GM23338 (cell line): ENCODE results near the gene CD180. TPM values are rescaled to one million over a fixed set of nuclear protein-coding genes. Genes with fewer than 3 reads are reported as not detected.

ENCODE experiments used
- ATAC-seq: fragments of 200-7000 bp; cut with Tn5 transposase; 3 replicates; pipeline ENCODE4 v1.9.1; 2020
- DNase-seq: peaks from one replicate; pipeline ENCODE4 v3.0.0-alpha.2; 2015; ENCODE audit warnings: low spot score
- H2AFZ ChIP-seq: fragments of 200-600 bp; sonication (generic); 2 replicates; pipeline ENCODE4 v1.8.0; 2016; ENCODE audit warnings: antibody characterized with exemption, mild to moderate bottlenecking, moderate library complexity
- H3F3A ChIP-seq: fragments of 200-600 bp; sonication (generic); replicated peaks from 2 replicates; pipeline ENCODE4 v1.8.0; 2017; ENCODE audit warnings: antibody characterized with exemption, mixed run types, low read depth
- H3K27ac ChIP-seq: fragments of 200-600 bp; sonication (generic); 2 replicates; pipeline ENCODE4 v1.6.1; 2016; ENCODE audit warnings: low read depth
- H3K27me3 ChIP-seq: fragments of 200-600 bp; sonication (generic); 2 replicates; pipeline ENCODE4 v1.8.0; 2016; ENCODE audit warnings: mild to moderate bottlenecking, mixed run types, moderate library complexity; ENCODE audit not compliant: insufficient read depth
- H3K36me3 ChIP-seq: fragments of 200-600 bp; sonication (generic); 2 replicates; pipeline ENCODE4 v1.8.0; 2016; ENCODE audit warnings: mild to moderate bottlenecking; ENCODE audit not compliant: insufficient read depth
- H3K4me1 ChIP-seq: fragments of 200-600 bp; sonication (generic); 2 replicates; pipeline ENCODE4 v1.8.0; 2016; ENCODE audit warnings: mild to moderate bottlenecking, moderate library complexity; ENCODE audit not compliant: insufficient read depth
- H3K4me2 ChIP-seq: fragments of 200-600 bp; sonication (generic); 2 replicates; pipeline ENCODE4 v1.7.1; 2017; ENCODE audit warnings: mixed run types
- H3K4me3 ChIP-seq: fragments of 200-600 bp; sonication (generic); 2 replicates; pipeline ENCODE4 v1.6.1; 2016; ENCODE audit warnings: mixed run types
- H3K79me2 ChIP-seq: fragments of 200-600 bp; sonication (generic); replicated peaks from 2 replicates; pipeline ENCODE4 v1.8.0; 2017; ENCODE audit warnings: mild to moderate bottlenecking; ENCODE audit not compliant: insufficient read depth
- H3K9me2 ChIP-seq: fragments of 200-600 bp; sonication (generic); 2 replicates; pipeline ENCODE4 v1.8.0; 2017; ENCODE audit not compliant: insufficient read depth
- H4K20me1 ChIP-seq: fragments of 200-600 bp; sonication (generic); replicated peaks from 2 replicates; pipeline ENCODE4 v1.8.0; 2017; ENCODE audit warnings: mild to moderate bottlenecking; ENCODE audit not compliant: insufficient read depth
- H3K27ac Mint-ChIP-seq: 2 replicates; pipeline ENCODE4 v1.8.0; 2020; ENCODE audit warnings: inconsistent platforms, mild to moderate bottlenecking, moderate library complexity, mixed read lengths
- H3K27me3 Mint-ChIP-seq: 3 replicates; pipeline ENCODE4 v1.8.0; 2022; ENCODE audit warnings: low read depth, mild to moderate bottlenecking, moderate library complexity, mixed read lengths, inconsistent platforms; ENCODE audit not compliant: insufficient read depth, poor library complexity
- H3K36me3 Mint-ChIP-seq: 3 replicates; pipeline ENCODE4 v1.8.0; 2021; ENCODE audit warnings: low read depth, mild to moderate bottlenecking, inconsistent platforms, moderate library complexity, mixed read lengths
- H3K4me1 Mint-ChIP-seq: 3 replicates; pipeline ENCODE4 v1.8.0; 2020; ENCODE audit warnings: mild to moderate bottlenecking, inconsistent platforms, mixed read lengths
- H3K4me3 Mint-ChIP-seq: 3 replicates; pipeline ENCODE4 v1.8.0; 2021; ENCODE audit warnings: moderate library complexity, mild to moderate bottlenecking, inconsistent platforms, mixed read lengths
- H3K9me3 Mint-ChIP-seq: 3 replicates; pipeline ENCODE4 v1.8.0; 2020; ENCODE audit warnings: moderate library complexity, mild to moderate bottlenecking, inconsistent platforms, mixed read lengths
- CREB1 ChIP-seq: fragments of 250-450 bp; sonication (Bioruptor Pico); IDR thresholded peaks from 2 replicates; pipeline ENCODE4 v1.5.0; 2020; ENCODE audit warnings: low read depth, mild to moderate bottlenecking, moderate library complexity
- NANOG ChIP-seq: IDR thresholded peaks from 2 replicates; pipeline ENCODE4 v1.6.1; 2016; ENCODE audit warnings: antibody characterized with exemption, borderline replicate concordance
- POLR2AphosphoS5 ChIP-seq: IDR thresholded peaks from 2 replicates; pipeline ENCODE4 v1.6.1; 2016; ENCODE audit warnings: antibody characterized with exemption, low read depth
- STAT1 ChIP-seq: IDR thresholded peaks from one replicate; pipeline ENCODE4 v1.6.1; 2016; ENCODE audit warnings: antibody characterized with exemption; ENCODE audit not compliant: unreplicated experiment
- ZNF114 ChIP-seq: fragments of 250-450 bp; sonication (Bioruptor Pico); IDR thresholded peaks from 2 replicates; pipeline ENCODE4 v1.5.0; 2020; ENCODE audit warnings: mild to moderate bottlenecking, moderate library complexity
- ZNF331 ChIP-seq: fragments of 250-450 bp; sonication (Bioruptor Pico); IDR thresholded peaks from 2 replicates; pipeline ENCODE4 v1.5.0; 2020; ENCODE audit warnings: low read depth, mild to moderate bottlenecking, moderate library complexity
- ZNF462 ChIP-seq: fragments of 250-450 bp; sonication (Bioruptor Pico); IDR thresholded peaks from 2 replicates; pipeline ENCODE4 v1.5.0; 2020; ENCODE audit warnings: mild to moderate bottlenecking, moderate library complexity
- polyA plus RNA-seq: library from polyadenylated mRNA; unstranded; fragments of >200 nt; fragmentation: Nextera tagmentation; extraction: Ambion mirVana; gene quantifications from 2 replicates; pipeline ENCODE4 v1.2.1, GENCODE V29; 2016
- total RNA-seq: library from RNA; depleted of rRNA; stranded (reverse); fragments of >200 nt; shearing (Covaris generic); gene quantifications from 2 replicates; pipeline ENCODE4 v1.2.3, GENCODE V29; 2014
- TF ChIP-seq, protein P1 (sequence below), 2 experiments: fragments of 200-600 bp in 1 of 2; sonication (generic) in 1 of 2; conservative IDR thresholded peaks; 2 replicates each; pipeline versions ENCODE4 v1.5.1 to v1.6.1; 2016 to 2017; ENCODE audit warnings: antibody characterized with exemption in 2 of 2, low read depth in 2 of 2, mild to moderate bottlenecking in 2 of 2, moderate library complexity in 1 of 2

The CD180 gene
- total and polyA plus RNA-seq, 2 experiments from 2014 or later, result not detected

GRCh38 chr5:67245259-67245846, 48.8 kb upstream of the CD180 start (continued):
- TF ChIP-seq ZNF462 (no peak), NANOG (no peak), ZNF331 (CRISPR knock-in tag) (no peak), ZNF114 (CRISPR knock-in tag) (no peak)
- TF ChIP-seq, protein P1, sequence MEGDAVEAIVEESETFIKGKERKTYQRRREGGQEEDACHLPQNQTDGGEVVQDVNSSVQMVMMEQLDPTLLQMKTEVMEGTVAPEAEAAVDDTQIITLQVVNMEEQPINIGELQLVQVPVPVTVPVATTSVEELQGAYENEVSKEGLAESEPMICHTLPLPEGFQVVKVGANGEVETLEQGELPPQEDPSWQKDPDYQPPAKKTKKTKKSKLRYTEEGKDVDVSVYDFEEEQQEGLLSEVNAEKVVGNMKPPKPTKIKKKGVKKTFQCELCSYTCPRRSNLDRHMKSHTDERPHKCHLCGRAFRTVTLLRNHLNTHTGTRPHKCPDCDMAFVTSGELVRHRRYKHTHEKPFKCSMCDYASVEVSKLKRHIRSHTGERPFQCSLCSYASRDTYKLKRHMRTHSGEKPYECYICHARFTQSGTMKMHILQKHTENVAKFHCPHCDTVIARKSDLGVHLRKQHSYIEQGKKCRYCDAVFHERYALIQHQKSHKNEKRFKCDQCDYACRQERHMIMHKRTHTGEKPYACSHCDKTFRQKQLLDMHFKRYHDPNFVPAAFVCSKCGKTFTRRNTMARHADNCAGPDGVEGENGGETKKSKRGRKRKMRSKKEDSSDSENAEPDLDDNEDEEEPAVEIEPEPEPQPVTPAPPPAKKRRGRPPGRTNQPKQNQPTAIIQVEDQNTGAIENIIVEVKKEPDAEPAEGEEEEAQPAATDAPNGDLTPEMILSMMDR (conservative IDR thresholded peaks at IDR 0.05; ENCODE audit: low read depth in 2 of 2), result no peak

- H3K4me3 Mint-ChIP-seq, result no peak overlapping the region
- ATAC-seq (no peak), DNase-seq (no peak)
- Histone ChIP-seq H3K79me2 (no peaks in the 10 kb centered on the region), H3K4me3 (no peak overlapping the region), H3K27me3 (no peaks in the 10 kb centered on the region), H3F3A (no peaks in the 10 kb centered on the region), H3K4me2 (no peak overlapping the region), H4K20me1 (no peaks in the 10 kb centered on the region), H3K36me3 (no peaks in the 10 kb centered on the region), H3K4me1 (no peaks in the 10 kb centered on the region), H3K9me2 (peaks cover 11% of the 10 kb centered on the region), H3K27ac (no peak overlapping the region), H2AFZ (peak overlapping the region; percentile 45; the same call in 1 of the 2 replicates)
- H3K4me1 Mint-ChIP-seq, result peaks cover 10% of the 10 kb centered on the region
- H3K27me3 Mint-ChIP-seq, result peaks cover 1% of the 10 kb centered on the region
- H3K36me3 Mint-ChIP-seq, result no peaks in the 10 kb centered on the region
- H3K27ac Mint-ChIP-seq, result no peak overlapping the region
- no peaks in the 10 kb centered on the region; the same call in 2 of the 3 replicates for H3K9me3 Mint-ChIP-seq
- TF ChIP-seq ZNF462 (no peak), STAT1 (no peak), ZNF331 (CRISPR knock-in tag) (no peak), CREB1 (CRISPR knock-in tag) (no peak), POLR2AphosphoS5 (no peak)
These were observed 47.8 kb upstream of the CD180 start for GRCh38 chr5:67244345-67244793.
